Right lobe of liver (tissue), 6 donors: ENCODE results near the gene SMIM36. TPM values are rescaled to one million over a fixed set of nuclear protein-coding genes. Genes with fewer than 3 reads are reported as not detected.

ENCODE experiments used
- ATAC-seq, 4 donors: fragments of 200-7000 bp; cut with Tn5 transposase; one replicate each; pipeline ENCODE4 v1.9.1; 2020; ENCODE audit warnings: mild to moderate bottlenecking in 4 of 4, moderate library complexity in 4 of 4
- DNase-seq, 3 donors: peaks; one replicate each; pipeline ENCODE4 v3.0.0-alpha.2; 2020
- H3K27ac ChIP-seq, 3 donors: fragments of 200-600 bp; one replicate each; pipeline ENCODE4 v1.8.0; 2022
- H3K27me3 ChIP-seq, 2 donors: fragments of 200-600 bp; one replicate each; pipeline ENCODE4 v1.8.0; 2022
- H3K36me3 ChIP-seq, 4 donors: fragments of 200-600 bp; sonication (generic) in 1 of 4; one replicate each; pipeline versions ENCODE4 v1.5.1 to v1.8.0; 2017 to 2022; ENCODE audit warnings: control low read depth in 1 of 4
- H3K4me1 ChIP-seq, 4 donors: fragments of 200-600 bp; sonication (generic) in 1 of 4; one replicate each; pipeline versions ENCODE4 v1.5.1 to v1.8.0; 2017 to 2022; ENCODE audit warnings: control low read depth in 1 of 4
- H3K4me3 ChIP-seq, 3 donors: fragments of 200-600 bp; one replicate each; pipeline ENCODE4 v1.8.0; 2022
- H3K9me3 ChIP-seq, 4 donors: fragments of 200-600 bp; sonication (generic) in 1 of 4; one replicate each; pipeline versions ENCODE4 v1.5.1 to v1.8.0; 2017 to 2022; ENCODE audit warnings: control low read depth in 1 of 4
- POLR2A ChIP-seq: fragments of 450-650 bp; IDR thresholded peaks from one replicate; pipeline ENCODE4 v1.6.1; 2017; ENCODE audit warnings: antibody characterized with exemption, mild to moderate bottlenecking
- WGBS: methylation state at CpG from one replicate; pipeline ENCODE4 v1.1.6; 2018; ENCODE audit warnings: low coverage, low lambda C conversion rate; ENCODE audit not compliant: insufficient coverage; ENCODE audit errors: missing lambda C conversion rate; 5-methylcytosine and 5-hydroxymethylcytosine counted together
- intact Hi-C, 2 donors: fragments of 100-400 bp; cut with DNase I; formaldehyde crosslinking; loops; one replicate each; pipeline versions ENCODE4 v1.11.2 to v1.14.1; 2022
- total RNA-seq, 6 experiments: library from RNA; depleted of rRNA in 2 of 6; stranded (reverse); fragments of >200 nt in 2 of 6; fragmentation: NEBNext Ultra II Directional in 3 of 6; extraction: Animal tissue kit (Norgen Biotek cat#: 25700) in 3 of 6; gene quantifications; one replicate each; pipeline versions ENCODE4 v1.1.0 to v1.2.4, GENCODE V29; 2016 to 2023
- TF ChIP-seq, protein P1 (sequence below), 4 donors: fragments of 200-600 bp in 3 of 4; fragments of 450-650 bp in 1 of 4; IDR thresholded peaks; one replicate each; pipeline versions ENCODE4 v1.5.1 to v1.8.0; 2016 to 2022; ENCODE audit warnings: antibody characterized with exemption in 4 of 4, mild to moderate bottlenecking in 2 of 4
- donor health status: DM: no; HTN: yes; CAD: no.
- donor health status: DM: no; HTN: no; CAD: no.
- donor health status: DM: no; HTN: no; CAD: no.
- donor health status: DM: no; HTN: yes; CAD: no.
- donor health status: DM: no; HTN: yes; CAD: no.

Gene SMIM36
- total RNA-seq, 6 experiments from 2014 or later: not detected

- Histone ChIP-seq H3K27ac (no peak overlapping the region), H3K36me3 (no peaks in the 10 kb centered on the region), H3K4me1 (peaks cover 0 to 20% (median 4%) of the 10 kb centered on the region in 4 donors), H3K4me3 (no peak overlapping the region), H3K27me3 (no peaks in the 10 kb centered on the region), H3K9me3 (no peaks in the 10 kb centered on the region)
- DNase-seq (no peak), ATAC-seq (no peak)
- TF ChIP-seq, protein P1, sequence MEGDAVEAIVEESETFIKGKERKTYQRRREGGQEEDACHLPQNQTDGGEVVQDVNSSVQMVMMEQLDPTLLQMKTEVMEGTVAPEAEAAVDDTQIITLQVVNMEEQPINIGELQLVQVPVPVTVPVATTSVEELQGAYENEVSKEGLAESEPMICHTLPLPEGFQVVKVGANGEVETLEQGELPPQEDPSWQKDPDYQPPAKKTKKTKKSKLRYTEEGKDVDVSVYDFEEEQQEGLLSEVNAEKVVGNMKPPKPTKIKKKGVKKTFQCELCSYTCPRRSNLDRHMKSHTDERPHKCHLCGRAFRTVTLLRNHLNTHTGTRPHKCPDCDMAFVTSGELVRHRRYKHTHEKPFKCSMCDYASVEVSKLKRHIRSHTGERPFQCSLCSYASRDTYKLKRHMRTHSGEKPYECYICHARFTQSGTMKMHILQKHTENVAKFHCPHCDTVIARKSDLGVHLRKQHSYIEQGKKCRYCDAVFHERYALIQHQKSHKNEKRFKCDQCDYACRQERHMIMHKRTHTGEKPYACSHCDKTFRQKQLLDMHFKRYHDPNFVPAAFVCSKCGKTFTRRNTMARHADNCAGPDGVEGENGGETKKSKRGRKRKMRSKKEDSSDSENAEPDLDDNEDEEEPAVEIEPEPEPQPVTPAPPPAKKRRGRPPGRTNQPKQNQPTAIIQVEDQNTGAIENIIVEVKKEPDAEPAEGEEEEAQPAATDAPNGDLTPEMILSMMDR (IDR thresholded peaks at IDR 0.05): no peak
- no peak for TF ChIP-seq POLR2A
- 40% methylated on average over 4 of the region's 4 CpGs for WGBS
- intact Hi-C loops: no loop called here
Measured at GRCh38 chr17:55430541-55431288, 80.5 kb downstream of the SMIM36 start.

DNA sequence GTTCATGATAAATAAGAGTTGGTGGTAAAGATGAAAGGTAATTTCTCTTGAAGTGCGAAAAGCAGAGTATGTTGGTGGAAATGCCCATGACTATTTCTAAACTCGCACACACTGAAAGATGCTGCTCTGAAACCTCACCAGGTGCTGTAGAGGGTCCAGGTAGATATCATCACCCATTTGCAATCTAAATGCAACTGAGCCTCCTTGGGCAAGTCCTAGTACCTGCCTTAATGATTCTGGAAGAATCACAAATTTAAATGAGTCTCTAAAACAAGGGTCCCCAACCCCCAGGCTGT lies 83.7 kb downstream of the SMIM36 start:
- no peak for TF ChIP-seq POLR2A
- TF ChIP-seq, protein P1 (IDR thresholded peaks at IDR 0.05): no peak
- no CpG with 5 or more reads among the region's 2 CpGs for WGBS
- intact Hi-C loops: no loop called here

GRCh38 chr17:55426851-55427586 lies 84.2 kb downstream of the SMIM36 start:
- TF ChIP-seq, protein P1 (IDR thresholded peaks at IDR 0.05): no peak
- TF ChIP-seq POLR2A: no peak
- Histone ChIP-seq H3K27me3 (no peaks in the 10 kb centered on the region), H3K27ac (no peak overlapping the region), H3K9me3 (no peaks in the 10 kb centered on the region), H3K4me1 (peaks cover 0 to 12% (median 2%) of the 10 kb centered on the region in 4 donors), H3K4me3 (no peak overlapping the region), H3K36me3 (no peaks in the 10 kb centered on the region)
- 46% methylated on average over 2 of the region's 2 CpGs for WGBS
- intact Hi-C loops: no loop called here
- DNase-seq (no peak), ATAC-seq (no peak)

More for the DNA sequence above, 83.7 kb downstream of the SMIM36 start:
- no peak overlapping the region for H3K4me3 ChIP-seq
- no peaks in the 10 kb centered on the region for H3K36me3 ChIP-seq
- H3K4me1 ChIP-seq: peaks cover 0 to 9% (median 0%) of the 10 kb centered on the region in 4 donors
- DNase-seq: no peak
- no peak for ATAC-seq
- no peaks in the 10 kb centered on the region for H3K9me3 ChIP-seq
- H3K27me3 ChIP-seq: no peaks in the 10 kb centered on the region
- H3K27ac ChIP-seq: no peak overlapping the region

DNA sequence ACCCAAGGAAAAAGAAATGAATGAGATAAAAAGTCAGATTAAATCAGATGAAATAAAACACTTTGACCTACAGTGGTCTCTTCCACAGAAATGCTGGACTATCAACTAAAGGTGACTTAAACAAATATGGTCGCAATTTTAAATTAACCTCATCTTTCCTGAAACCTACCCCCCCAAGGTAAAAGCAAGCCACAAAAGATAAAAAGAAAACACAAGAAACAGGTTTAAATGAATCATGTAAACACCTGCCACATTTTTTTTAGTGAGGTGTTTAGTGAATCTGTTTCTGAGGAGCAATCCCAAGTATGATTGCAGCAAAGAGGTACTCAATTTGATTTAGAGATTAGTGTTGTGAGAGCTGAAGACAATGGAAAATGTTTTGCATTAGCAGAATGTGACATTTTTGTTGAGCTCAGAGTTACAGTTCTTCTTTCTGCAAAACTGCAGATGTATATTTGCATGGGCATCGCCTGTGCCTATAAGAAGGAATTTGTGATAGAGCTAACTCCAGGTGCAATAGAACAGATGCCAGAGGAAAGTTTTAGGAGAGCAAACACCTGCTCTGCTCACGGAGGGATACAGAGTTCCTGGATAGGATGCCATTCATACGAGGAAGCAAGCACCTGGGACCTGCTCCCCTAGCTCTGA lies 86.2 kb downstream of the SMIM36 start:
- no peak overlapping the region for H3K27ac ChIP-seq
- no peaks in the 10 kb centered on the region for H3K27me3 ChIP-seq
- WGBS: 54% methylated on average over 3 of the region's 4 CpGs
- H3K36me3 ChIP-seq: no peaks in the 10 kb centered on the region
- intact Hi-C loops: no loop called here
- no peak overlapping the region for H3K4me3 ChIP-seq
- no peaks in the 10 kb centered on the region for H3K9me3 ChIP-seq
- peaks cover 0 to 19% (median 2%) of the 10 kb centered on the region in 4 donors for H3K4me1 ChIP-seq
- TF ChIP-seq, protein P1 (IDR thresholded peaks at IDR 0.05): no peak
- TF ChIP-seq POLR2A: no peak
- ATAC-seq (no peak), DNase-seq (no peak)
